Smooth muscle cell (in vitro differentiated cells): ENCODE data around the gene SLC43A2. TPM values are rescaled to one million over a fixed set of nuclear protein-coding genes. Genes with fewer than 3 reads are reported as not detected.
"Not testable (repeated sequence)": the region's sequence is repeated elsewhere in the genome, so short reads cannot be mapped to it uniquely, and the experiment has no call there.

Source experiments
- DNase-seq: peaks from one replicate; lab custom pipeline; 2025; ENCODE audit not compliant: unreplicated experiment; lab: John Stamatoyannopoulos, UW
- H2AFZ ChIP-seq: fragments of 200-600 bp; sonication (generic); 2 replicates; pipeline ENCODE4 v1.6.0; 2016; ENCODE audit warnings: antibody characterized with exemption, low read depth, mild to moderate bottlenecking
- H3F3A ChIP-seq: fragments of 200-600 bp; sonication (generic); 2 replicates; pipeline ENCODE4 v1.6.0; 2017; ENCODE audit warnings: antibody characterized with exemption, low read depth
- H3K27ac ChIP-seq: fragments of 200-600 bp; sonication (generic); 2 replicates; pipeline ENCODE4 v1.5.1; 2016; ENCODE audit warnings: low read depth, mild to moderate bottlenecking
- H3K27me3 ChIP-seq: fragments of 200-600 bp; sonication (generic); 2 replicates; pipeline ENCODE4 v1.6.1; 2016; ENCODE audit warnings: low read depth, mild to moderate bottlenecking
- H3K36me3 ChIP-seq: fragments of 200-600 bp; sonication (generic); 2 replicates; pipeline ENCODE4 v1.5.1; 2016; ENCODE audit warnings: low read depth
- H3K4me1 ChIP-seq: fragments of 200-600 bp; sonication (generic); 2 replicates; pipeline ENCODE4 v1.5.1; 2016; ENCODE audit warnings: low read depth
- H3K4me2 ChIP-seq: fragments of 200-600 bp; sonication (generic); 2 replicates; pipeline ENCODE4 v1.6.0; 2016; ENCODE audit warnings: mild to moderate bottlenecking
- H3K4me3 ChIP-seq: fragments of 200-600 bp; sonication (generic); 2 replicates; pipeline ENCODE4 v1.5.1; 2016; ENCODE audit warnings: mild to moderate bottlenecking
- H3K79me2 ChIP-seq: fragments of 200-600 bp; sonication (generic); 2 replicates; pipeline ENCODE4 v1.6.0; 2016; ENCODE audit warnings: low read depth, mild to moderate bottlenecking
- H3K9ac ChIP-seq: fragments of 200-600 bp; sonication (generic); 2 replicates; pipeline ENCODE4 v1.6.0; 2016; ENCODE audit warnings: low read depth
- H3K9me3 ChIP-seq: fragments of 200-600 bp; sonication (generic); replicated peaks from 2 replicates; pipeline ENCODE4 v1.5.1; 2016; ENCODE audit warnings: low read depth
- H4K20me1 ChIP-seq: fragments of 200-600 bp; sonication (generic); 2 replicates; pipeline ENCODE4 v1.6.0; 2016; ENCODE audit warnings: low read depth
- CTCF ChIP-seq: fragments of 200-600 bp; sonication (generic); IDR thresholded peaks from 2 replicates; pipeline ENCODE4 v1.5.1; 2017; ENCODE audit warnings: borderline replicate concordance, mild to moderate bottlenecking, antibody characterized with exemption; ENCODE audit not compliant: insufficient read depth, poor library complexity, severe bottlenecking
- WGBS: methylation state at CpG from one replicate; pipeline ENCODE4 v1.1.7; 2016; ENCODE audit warnings: low lambda C conversion rate; 5-methylcytosine and 5-hydroxymethylcytosine counted together
- polyA plus RNA-seq: library from polyadenylated mRNA; unstranded; fragments of >200 nt; fragmentation: Nextera tagmentation; extraction: Ambion mirVana; gene quantifications from 2 replicates; pipeline ENCODE4 v1.2.1, GENCODE V29; 2016
- total RNA-seq: library from RNA; depleted of rRNA; stranded (reverse); fragments of >200 nt; gene quantifications from 2 replicates; pipeline ENCODE4 v1.2.3, GENCODE V29; 2014

The SLC43A2 gene
- total RNA-seq (3.8 and 4.4 TPM in 2 replicates), polyA plus RNA-seq (5.3 and 7.1 TPM in 2 replicates)

- under 1% methylated on average over 43 of the region's 95 CpGs for WGBS
- H3K79me2 ChIP-seq: no peaks in the 10 kb centered on the region
- no peaks in the 10 kb centered on the region for H3K27me3 ChIP-seq
- H2AFZ ChIP-seq: peak within 1 kb of the TSS; percentile 67
- peaks cover 25% of the 10 kb centered on the region for H3K4me1 ChIP-seq
- H3K36me3 ChIP-seq: no peaks in the 10 kb centered on the region
- H3F3A ChIP-seq: no peaks in the 10 kb centered on the region
- TF ChIP-seq CTCF: no peak
- peak within 1 kb of the TSS; percentile 15 for H3K27ac ChIP-seq
- no peaks in the 10 kb centered on the region for H3K9me3 ChIP-seq
- H4K20me1 ChIP-seq: no peaks in the 10 kb centered on the region
- peak within 1 kb of the TSS; percentile 65 for H3K4me3 ChIP-seq
- peak; percentile 53 for DNase-seq
- peak within 1 kb of the TSS; percentile 97 for H3K4me2 ChIP-seq
- H3K9ac ChIP-seq: peak within 1 kb of the TSS; percentile 6
Measured at GRCh38 chr17:1627982-1628855, at the start of gene SLC43A2. TSS of gene SLC43A2 (minus strand) at chr17:1628834. CDS start at chr17:1627874, 960 bp downstream.

- Histone ChIP-seq H3K79me2 (peaks cover 26% of the 10 kb centered on the region), H3F3A (peaks cover under 1% of the 10 kb centered on the region), H3K9me3 (no peaks in the 10 kb centered on the region), H2AFZ (no peak overlapping the region), H3K4me1 (no peaks in the 10 kb centered on the region), H3K27ac (no peak overlapping the region), H3K9ac (no peak overlapping the region), H3K4me3 (no peak overlapping the region), H3K27me3 (no peaks in the 10 kb centered on the region), H3K36me3 (peaks cover 60% of the 10 kb centered on the region), H3K4me2 (no peak overlapping the region), H4K20me1 (peaks cover 54% of the 10 kb centered on the region)
- DNase-seq: no peak
- 99% methylated on average over 12 of the region's 13 CpGs for WGBS
- TF ChIP-seq CTCF: no peak
Measured at GRCh38 chr17:1676401-1676800, 47.8 kb upstream of the SLC43A2 start.

GRCh38 chr17:1673041-1673785 lies 44.6 kb upstream of the SLC43A2 start:
- DNase-seq: no peak
- TF ChIP-seq CTCF: no peak
- Histone ChIP-seq H3K27ac (no peak overlapping the region), H3K36me3 (peaks cover 34% of the 10 kb centered on the region), H3K4me2 (no peak overlapping the region), H4K20me1 (peaks cover 58% of the 10 kb centered on the region), H3K4me3 (no peak overlapping the region), H3F3A (peaks cover 9% of the 10 kb centered on the region), H3K9me3 (no peaks in the 10 kb centered on the region), H3K9ac (no peak overlapping the region), H3K27me3 (no peaks in the 10 kb centered on the region), H3K79me2 (peaks cover 19% of the 10 kb centered on the region), H2AFZ (no peak overlapping the region), H3K4me1 (no peaks in the 10 kb centered on the region)
- WGBS: 96% methylated on average over 26 of the region's 26 CpGs

GRCh38 chr17:1663934-1664333 lies 35.3 kb upstream of the SLC43A2 start:
- H3K79me2 ChIP-seq: peaks cover 11% of the 10 kb centered on the region
- H3K36me3 ChIP-seq: peaks cover 30% of the 10 kb centered on the region

More at GRCh38 chr17:1663934-1664333, 35.3 kb upstream of the SLC43A2 start:
- not testable (repeated sequence) for H3K4me2 ChIP-seq, DNase-seq, H2AFZ ChIP-seq, H3K9me3 ChIP-seq, H3K4me1 ChIP-seq, H3K9ac ChIP-seq, H3K27ac ChIP-seq, H3F3A ChIP-seq, H3K4me3 ChIP-seq, H3K27me3 ChIP-seq
- peaks cover 62% of the 10 kb centered on the region for H4K20me1 ChIP-seq
- 98% methylated on average over 5 of the region's 5 CpGs for WGBS
